Measurements from ENCODE around the gene TPPP.
A peak's percentile ranks its signal among the peaks of the same experiment; 100 is the strongest.

Gene TPPP

DNA sequence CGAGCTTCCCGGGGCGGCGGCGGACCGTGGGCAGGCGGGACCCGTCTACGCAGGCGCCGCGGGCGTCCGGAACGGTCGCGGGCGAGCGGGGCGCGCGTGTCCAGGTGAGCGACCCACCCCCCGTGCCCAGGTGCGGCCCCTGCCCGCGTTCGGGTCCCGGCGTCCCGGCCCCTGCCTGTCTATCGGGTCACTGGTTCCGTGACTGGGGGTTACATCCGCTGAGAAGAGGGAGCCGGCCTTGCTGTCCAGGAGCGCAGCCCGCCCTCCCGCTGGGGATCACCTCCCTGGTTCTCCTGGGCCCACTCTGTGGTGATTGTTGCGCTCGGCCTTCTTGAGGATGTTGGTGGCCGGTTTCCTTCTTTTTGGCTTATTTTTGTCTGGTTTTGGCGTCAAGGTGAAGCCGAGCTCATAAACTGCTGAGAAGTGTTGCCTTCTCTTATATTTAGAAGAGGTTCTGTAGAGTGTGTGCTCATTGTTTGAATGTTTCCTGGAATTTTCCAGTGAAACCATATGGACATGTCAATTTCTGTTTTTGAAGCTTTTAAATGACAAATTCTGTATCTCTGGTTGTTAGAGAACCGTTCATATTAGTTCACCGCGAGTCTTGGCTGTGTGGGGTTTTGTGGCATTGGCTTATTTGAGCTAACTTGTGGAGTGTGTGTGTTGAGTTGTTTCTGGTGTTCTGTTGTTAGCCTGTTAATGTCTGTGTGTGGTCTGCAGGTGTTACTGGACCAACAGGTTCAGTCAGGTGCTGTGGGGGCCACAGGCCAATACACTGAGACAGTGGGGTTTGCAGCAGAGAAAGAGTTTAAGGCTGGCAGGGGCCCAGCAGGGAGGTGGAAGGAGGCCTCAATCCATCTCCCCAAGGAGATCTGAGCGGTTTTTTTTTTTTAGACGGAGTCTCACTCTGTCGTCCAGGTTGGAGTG lies 80.4 kb downstream of the TPPP start:
- TF ChIP-seq, protein P1, sequence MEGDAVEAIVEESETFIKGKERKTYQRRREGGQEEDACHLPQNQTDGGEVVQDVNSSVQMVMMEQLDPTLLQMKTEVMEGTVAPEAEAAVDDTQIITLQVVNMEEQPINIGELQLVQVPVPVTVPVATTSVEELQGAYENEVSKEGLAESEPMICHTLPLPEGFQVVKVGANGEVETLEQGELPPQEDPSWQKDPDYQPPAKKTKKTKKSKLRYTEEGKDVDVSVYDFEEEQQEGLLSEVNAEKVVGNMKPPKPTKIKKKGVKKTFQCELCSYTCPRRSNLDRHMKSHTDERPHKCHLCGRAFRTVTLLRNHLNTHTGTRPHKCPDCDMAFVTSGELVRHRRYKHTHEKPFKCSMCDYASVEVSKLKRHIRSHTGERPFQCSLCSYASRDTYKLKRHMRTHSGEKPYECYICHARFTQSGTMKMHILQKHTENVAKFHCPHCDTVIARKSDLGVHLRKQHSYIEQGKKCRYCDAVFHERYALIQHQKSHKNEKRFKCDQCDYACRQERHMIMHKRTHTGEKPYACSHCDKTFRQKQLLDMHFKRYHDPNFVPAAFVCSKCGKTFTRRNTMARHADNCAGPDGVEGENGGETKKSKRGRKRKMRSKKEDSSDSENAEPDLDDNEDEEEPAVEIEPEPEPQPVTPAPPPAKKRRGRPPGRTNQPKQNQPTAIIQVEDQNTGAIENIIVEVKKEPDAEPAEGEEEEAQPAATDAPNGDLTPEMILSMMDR (IDR thresholded peaks at IDR 0.05; ENCODE audit: borderline replicate concordance, control extremely low read depth, extremely low read depth, insufficient read depth, missing control alignments), result no peak
- DNase-seq (ENCODE audit: low spot score), result no peak
- in situ Hi-C loops (cut with MboI; ENCODE audit: low sequenced_read_pairs, unreplicated experiment), result no loop called here

DNA sequence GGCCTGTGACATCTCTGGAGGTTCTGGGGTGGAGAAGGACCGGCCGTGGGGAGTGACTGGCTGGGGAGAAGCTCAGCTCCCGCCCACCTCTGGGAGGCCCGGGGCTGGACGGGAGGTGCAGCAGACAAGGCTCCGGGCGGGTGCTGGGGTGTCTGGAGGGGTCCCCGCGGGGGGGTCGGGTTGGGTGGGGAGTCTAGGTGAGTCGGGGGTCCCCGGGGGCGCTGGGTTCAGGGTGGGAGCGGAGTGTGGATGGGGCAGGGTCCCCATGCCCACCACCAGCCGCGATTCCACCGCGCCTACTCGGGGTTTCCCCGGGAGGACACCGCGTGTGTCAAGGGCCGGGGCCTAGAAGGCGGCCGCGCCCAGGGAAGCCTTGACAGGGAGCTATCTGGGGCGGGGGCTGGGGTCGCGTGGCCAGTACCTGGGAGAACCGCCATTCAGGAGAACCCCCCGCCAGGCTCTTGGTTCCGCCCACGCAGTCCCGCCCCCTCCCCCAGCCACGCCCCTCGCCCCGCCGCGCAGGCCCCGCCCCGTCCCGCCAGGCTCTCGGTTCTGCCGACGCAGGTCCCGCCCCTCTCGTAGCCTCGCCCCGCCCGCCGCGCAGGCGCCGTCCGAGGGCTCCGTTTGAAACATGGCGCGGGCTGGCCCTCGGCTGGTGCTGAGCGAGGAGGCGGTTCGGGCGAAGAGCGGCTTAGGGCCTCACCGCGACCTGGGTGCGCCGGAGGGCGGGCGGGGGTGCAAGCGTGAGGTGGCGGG lies 81.2 kb downstream of the TPPP start, which contains the start of gene CEP72:
CEP72 (plus strand) TSS at position 610 of the 756 bp plus-strand sequence; CDS start at position 632, 22 bp downstream.
- TF ChIP-seq, protein P1 (IDR thresholded peaks at IDR 0.05; ENCODE audit: borderline replicate concordance, control extremely low read depth, extremely low read depth, insufficient read depth, missing control alignments), result no peak
- DNase-seq (ENCODE audit: low spot score), result peak; percentile 99
- in situ Hi-C loops (cut with MboI; ENCODE audit: low sequenced_read_pairs, unreplicated experiment), result no loop called here

DNA sequence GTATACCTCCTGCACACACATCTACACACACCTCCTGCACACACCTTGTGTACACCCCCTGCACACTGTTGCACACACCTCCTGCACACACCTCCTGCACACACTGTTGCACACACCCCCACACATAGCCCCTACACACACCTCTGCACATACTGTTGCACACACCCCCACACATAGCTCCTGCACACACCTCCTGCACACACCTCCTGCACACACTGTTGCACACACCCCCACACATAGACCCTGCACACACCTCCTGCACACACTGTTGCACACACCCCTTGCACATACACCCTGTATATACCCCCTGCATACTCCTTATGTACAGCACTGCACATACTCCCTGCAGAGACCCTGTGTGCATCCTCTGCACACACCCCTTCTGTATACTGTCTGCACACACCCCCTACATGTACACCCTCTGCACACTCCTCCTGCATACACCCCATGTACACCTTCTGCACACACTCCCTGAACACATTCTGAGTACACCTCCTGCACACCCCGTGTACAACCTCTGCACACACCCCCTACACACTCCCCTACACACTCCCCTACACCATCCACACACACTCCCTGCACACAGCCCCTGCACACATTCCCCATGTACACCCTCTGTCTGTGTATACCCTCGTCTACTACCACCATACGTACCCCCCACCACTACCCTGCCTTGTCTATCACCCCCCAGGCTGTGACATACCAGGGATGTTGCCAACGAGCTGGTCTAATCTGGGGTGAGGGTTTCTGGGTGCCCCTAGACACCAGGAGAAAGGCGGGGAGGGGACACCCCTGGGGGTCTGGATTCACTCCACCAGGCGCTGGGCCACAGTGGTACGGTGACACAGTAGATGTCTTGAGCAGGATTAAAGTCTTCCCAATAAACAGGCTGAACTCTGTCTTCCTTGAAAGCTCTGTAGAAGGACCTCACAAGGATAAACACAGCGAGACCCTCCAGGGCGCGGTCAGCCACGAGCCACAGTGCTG lies 82.1 kb downstream of the TPPP start:
- TF ChIP-seq, protein P1 (IDR thresholded peaks at IDR 0.05; ENCODE audit: borderline replicate concordance, control extremely low read depth, extremely low read depth, insufficient read depth, missing control alignments), result no peak
- no peak for DNase-seq (ENCODE audit: low spot score)
- in situ Hi-C loops (cut with MboI; ENCODE audit: low sequenced_read_pairs, unreplicated experiment), result no loop called here

DNA sequence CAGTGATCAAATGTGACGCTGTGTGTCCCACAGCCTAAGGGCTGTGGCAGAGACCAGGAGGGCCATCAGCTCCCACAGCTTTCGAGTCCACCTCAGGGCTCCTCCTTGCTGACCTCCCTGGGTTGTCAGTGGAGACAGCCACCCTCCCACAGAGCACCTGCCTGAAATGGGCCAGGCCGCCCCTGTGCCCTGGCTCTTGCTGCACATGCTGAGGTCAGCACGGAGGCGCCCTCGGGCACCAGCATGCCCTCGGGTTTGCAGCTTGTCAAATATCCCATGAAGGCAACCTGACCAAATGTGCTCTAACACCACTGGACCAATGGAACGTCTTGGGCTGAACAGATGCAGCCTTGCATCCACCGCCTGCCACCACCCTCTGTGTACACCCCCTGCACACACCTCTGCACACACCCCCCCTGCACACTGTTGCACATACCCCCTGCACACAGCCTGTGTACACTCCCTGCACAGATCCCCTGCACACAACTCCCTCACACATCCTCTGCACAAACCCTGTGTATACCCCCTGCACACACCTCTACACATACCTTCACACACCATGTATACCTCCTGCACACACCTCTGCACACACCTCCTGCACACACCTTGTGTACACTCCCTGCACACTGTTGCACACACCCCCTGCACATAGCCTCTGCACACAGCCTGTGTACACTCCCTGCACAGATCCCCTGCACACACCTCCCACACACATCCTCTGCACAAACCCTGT lies 83.0 kb downstream of the TPPP start:
- in situ Hi-C loops (cut with MboI; ENCODE audit: low sequenced_read_pairs, unreplicated experiment), result no loop called here
- TF ChIP-seq, protein P1 (IDR thresholded peaks at IDR 0.05; ENCODE audit: borderline replicate concordance, control extremely low read depth, extremely low read depth, insufficient read depth, missing control alignments), result no peak
- no peak for DNase-seq (ENCODE audit: low spot score)

Data from GM13976 (cell line).